Raji (cell line): Measurements from ENCODE around the gene LDLRAD4.

Experiments
- POLR2A ChIP-seq: IDR thresholded peaks from 2 replicates; pipeline ENCODE4 v1.6.1; 2011; ENCODE audit warnings: low read depth, low read length, control low read depth; ENCODE audit not compliant: insufficient read depth

LDLRAD4 gene

GRCh38 chr18:13287372-13287771 lies 68.8 kb downstream of the LDLRAD4 start:
- no peak for TF ChIP-seq POLR2A

- no peak for TF ChIP-seq POLR2A
Observed at GRCh38 chr18:13288509-13289133, 70.1 kb downstream of the LDLRAD4 start.

GRCh38 chr18:13289481-13290205 lies 71.1 kb downstream of the LDLRAD4 start:
- TF ChIP-seq POLR2A = no peak

GRCh38 chr18:13290856-13291271 lies 72.3 kb downstream of the LDLRAD4 start:
- TF ChIP-seq POLR2A = no peak

GRCh38 chr18:13291299-13291698 lies 72.7 kb downstream of the LDLRAD4 start:
- TF ChIP-seq POLR2A = no peak

- no peak for TF ChIP-seq POLR2A
Observed at GRCh38 chr18:13291745-13292447, 73.3 kb downstream of the LDLRAD4 start.

- TF ChIP-seq POLR2A = no peak
Observed at GRCh38 chr18:13292736-13293135, 74.2 kb downstream of the LDLRAD4 start.

- no peak for TF ChIP-seq POLR2A
Observed at GRCh38 chr18:13294309-13294708, 75.7 kb downstream of the LDLRAD4 start.

GRCh38 chr18:13295894-13296293 lies 77.3 kb downstream of the LDLRAD4 start:
- no peak for TF ChIP-seq POLR2A

- TF ChIP-seq POLR2A = no peak
Observed at GRCh38 chr18:13296867-13297574, 78.5 kb downstream of the LDLRAD4 start.

- no peak for TF ChIP-seq POLR2A
Observed at GRCh38 chr18:13298262-13298661, 79.7 kb downstream of the LDLRAD4 start.

- no peak for TF ChIP-seq POLR2A
Observed at GRCh38 chr18:13300029-13300428, 81.5 kb downstream of the LDLRAD4 start.

GRCh38 chr18:13300796-13301195 lies 82.2 kb downstream of the LDLRAD4 start:
- TF ChIP-seq POLR2A = no peak

- no peak for TF ChIP-seq POLR2A
Observed at GRCh38 chr18:13302040-13302439, 83.5 kb downstream of the LDLRAD4 start.

GRCh38 chr18:13302457-13303225 lies 84.1 kb downstream of the LDLRAD4 start:
- no peak for TF ChIP-seq POLR2A
